GM18868 (cell line): ENCODE measurements around the gene CEP85.

Experiments
- ATAC-seq: cut with Tn5 transposase; IDR thresholded peaks from one replicate; pipeline ENCODE4 v1.9.1; 2021; ENCODE audit warnings: mild to moderate bottlenecking, moderate library complexity; ENCODE audit not compliant: unreplicated experiment

The CEP85 gene

GRCh38 chr1:26277719-26278118 lies 43.7 kb downstream of the CEP85 start:
- no peak for ATAC-seq

GRCh38 chr1:26278303-26278702 lies 44.3 kb downstream of the CEP85 start:
- ATAC-seq, result no peak

GRCh38 chr1:26278724-26279455 lies 44.9 kb downstream of the CEP85 start:
- ATAC-seq, result no peak

- ATAC-seq, result peak; percentile 65
Measured at GRCh38 chr1:26279456-26280332, 45.7 kb downstream of the CEP85 start, which contains the start of gene SH3BGRL3. Gene SH3BGRL3, plus strand, starts transcription at chr1:26280086. Its CDS starts 70 bp downstream, at chr1:26280156.

GRCh38 chr1:26280333-26281042 lies 46.5 kb downstream of the CEP85 start:
- no peak for ATAC-seq

- no peak for ATAC-seq
Measured at GRCh38 chr1:26281091-26281958, 47.3 kb downstream of the CEP85 start.

GRCh38 chr1:26281971-26282370 lies 48.0 kb downstream of the CEP85 start:
- no peak for ATAC-seq

- no peak for ATAC-seq
Measured at GRCh38 chr1:26282401-26282918, 48.5 kb downstream of the CEP85 start.

- ATAC-seq, result no peak
Measured at GRCh38 chr1:26283279-26283853, 49.4 kb downstream of the CEP85 start.

- no peak for ATAC-seq
Measured at GRCh38 chr1:26283871-26284596, 50.0 kb downstream of the CEP85 start.

- peak; percentile 33 for ATAC-seq
Measured at GRCh38 chr1:26284597-26285347, 50.8 kb downstream of the CEP85 start.

GRCh38 chr1:26285366-26286063 lies 51.5 kb downstream of the CEP85 start:
- ATAC-seq, result no peak

GRCh38 chr1:26286064-26286416 lies 52.0 kb downstream of the CEP85 start:
- ATAC-seq, result no peak

- no peak for ATAC-seq
Measured at GRCh38 chr1:26287033-26287711, 53.2 kb downstream of the CEP85 start.

GRCh38 chr1:26287811-26288210 lies 53.8 kb downstream of the CEP85 start:
- ATAC-seq, result no peak

- ATAC-seq, result no peak
Measured at GRCh38 chr1:26288311-26288941, 54.4 kb downstream of the CEP85 start.
